GM18505 (cell line): ENCODE data around the gene CREBL2.
A peak's percentile ranks its signal among the peaks of the same experiment; 100 is the strongest.
"Not testable (repeated sequence)": the region's sequence is repeated elsewhere in the genome, so short reads cannot be mapped to it uniquely, and the experiment has no call there.

Experiments used
- ATAC-seq: cut with Tn5 transposase; IDR thresholded peaks from one replicate; pipeline ENCODE4 v1.9.1; 2021; ENCODE audit not compliant: unreplicated experiment
- POLR2A ChIP-seq: IDR thresholded peaks from 4 replicates; pipeline ENCODE4 v1.6.1; 2011; ENCODE audit warnings: borderline replicate concordance; ENCODE audit not compliant: insufficient read depth, insufficient read length; ENCODE audit errors: extremely low read depth

Gene CREBL2, protein sequence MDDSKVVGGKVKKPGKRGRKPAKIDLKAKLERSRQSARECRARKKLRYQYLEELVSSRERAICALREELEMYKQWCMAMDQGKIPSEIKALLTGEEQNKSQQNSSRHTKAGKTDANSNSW

DNA sequence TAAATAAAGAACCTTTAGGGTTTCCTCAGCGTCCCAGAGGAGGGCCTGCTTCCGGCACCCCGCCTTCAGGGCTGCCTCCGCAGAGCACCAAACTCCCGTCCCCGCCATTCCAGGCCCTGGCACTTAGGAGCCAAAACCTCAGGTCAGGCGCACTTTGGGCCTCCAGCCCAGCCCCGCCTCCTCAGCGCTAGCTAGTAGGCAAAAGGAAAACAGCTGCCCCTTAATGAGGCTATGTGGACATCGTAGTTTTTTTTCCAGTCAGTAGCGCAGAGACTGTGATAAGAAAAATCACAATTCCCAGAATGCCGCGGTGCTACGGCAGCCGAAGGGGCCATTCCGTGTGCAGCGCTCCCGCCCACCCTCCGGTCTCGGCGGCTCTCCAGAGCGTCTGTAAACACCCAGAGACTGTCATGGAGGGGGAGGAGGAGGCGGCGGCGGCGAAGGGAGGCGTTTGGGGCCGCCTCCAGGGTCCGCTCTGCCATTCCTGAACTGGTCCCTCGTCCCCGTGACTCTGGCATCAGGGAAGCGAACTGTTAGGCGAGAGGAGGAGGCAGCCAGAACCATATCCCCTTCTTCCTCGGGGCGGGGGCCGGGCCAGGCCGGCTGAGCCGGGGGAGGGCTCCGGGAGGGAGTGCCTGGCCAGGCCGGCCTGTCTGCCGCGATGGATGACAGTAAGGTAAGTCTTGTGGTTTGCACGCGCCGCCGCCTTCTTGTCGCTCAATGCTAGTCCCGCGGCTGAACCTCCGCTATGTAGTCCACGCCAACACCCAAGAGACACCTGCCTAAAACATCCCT lies at the start of gene CREBL2:
TSS of gene CREBL2 (plus strand) at position 365 of the 795 bp plus-strand sequence. CDS start at position 662, 297 bp downstream.
- TF ChIP-seq POLR2A = peak; percentile 74
- ATAC-seq = peak; percentile 68

DNA sequence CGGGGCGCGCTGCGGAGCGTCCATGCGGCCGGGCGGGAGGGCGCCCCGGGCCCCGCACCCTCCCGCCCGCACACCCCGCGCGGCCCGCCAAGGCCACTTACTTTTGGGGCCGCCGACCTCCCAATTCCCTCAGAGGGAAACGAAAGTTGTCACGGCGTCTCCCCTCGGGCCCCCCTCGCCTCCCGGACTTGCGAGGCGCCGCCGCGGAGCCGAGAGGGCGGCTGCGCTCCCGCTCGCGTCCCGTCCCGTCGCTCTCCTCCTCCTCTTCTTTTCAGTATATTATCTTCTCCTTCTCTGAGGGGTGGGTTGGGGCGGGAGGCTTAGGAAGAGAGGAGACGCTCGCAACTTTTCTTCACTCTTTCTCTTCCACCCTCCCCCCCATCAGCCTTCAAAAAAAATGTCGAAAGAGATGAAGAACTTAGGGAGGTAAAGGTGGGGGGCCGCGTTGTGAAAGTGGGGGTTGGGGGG lies 49.6 kb upstream of the CREBL2 start:
- no peak for ATAC-seq
- TF ChIP-seq POLR2A = no peak

DNA sequence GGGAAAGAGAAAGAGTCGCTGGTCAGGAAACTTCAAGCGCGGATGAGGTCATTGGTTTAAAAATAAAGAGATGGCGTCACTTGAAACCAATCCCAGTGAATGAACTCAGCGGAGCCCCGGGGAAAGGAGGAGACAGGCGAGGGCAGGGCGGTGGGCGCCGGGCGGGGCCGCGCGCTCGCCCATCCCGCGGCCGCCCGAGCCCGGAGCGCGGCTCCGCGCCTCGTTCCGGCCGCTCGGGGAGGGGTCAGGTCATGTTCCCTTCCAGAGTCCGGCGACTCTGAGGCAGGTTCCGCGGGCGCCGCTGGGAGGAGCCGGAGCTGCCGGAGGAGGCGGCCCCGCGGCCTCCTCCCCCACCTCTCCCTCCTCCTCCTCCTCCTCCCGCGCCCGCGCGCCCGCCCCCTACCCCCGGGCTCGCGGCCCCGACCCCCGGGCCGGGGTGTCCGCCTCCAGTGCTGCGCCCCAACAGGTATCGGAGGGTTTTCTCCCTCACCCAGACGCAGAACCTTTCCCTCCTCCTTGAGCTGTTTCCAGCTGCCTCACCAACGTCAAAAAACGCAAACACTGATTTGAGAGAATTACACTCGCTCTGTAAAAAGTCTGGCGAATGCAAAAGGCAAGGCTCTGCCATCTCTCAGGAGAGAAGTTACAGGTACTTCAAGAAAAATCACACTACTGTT lies 49.0 kb upstream of the CREBL2 start, which contains the start of gene DUSP16:
TSS of gene DUSP16 (minus strand) at position 279 of the 677 bp plus-strand sequence. CDS start 41,765 bp downstream, outside the sequence.
- peak; percentile 81 for TF ChIP-seq POLR2A
- peak; percentile 76 for ATAC-seq

DNA sequence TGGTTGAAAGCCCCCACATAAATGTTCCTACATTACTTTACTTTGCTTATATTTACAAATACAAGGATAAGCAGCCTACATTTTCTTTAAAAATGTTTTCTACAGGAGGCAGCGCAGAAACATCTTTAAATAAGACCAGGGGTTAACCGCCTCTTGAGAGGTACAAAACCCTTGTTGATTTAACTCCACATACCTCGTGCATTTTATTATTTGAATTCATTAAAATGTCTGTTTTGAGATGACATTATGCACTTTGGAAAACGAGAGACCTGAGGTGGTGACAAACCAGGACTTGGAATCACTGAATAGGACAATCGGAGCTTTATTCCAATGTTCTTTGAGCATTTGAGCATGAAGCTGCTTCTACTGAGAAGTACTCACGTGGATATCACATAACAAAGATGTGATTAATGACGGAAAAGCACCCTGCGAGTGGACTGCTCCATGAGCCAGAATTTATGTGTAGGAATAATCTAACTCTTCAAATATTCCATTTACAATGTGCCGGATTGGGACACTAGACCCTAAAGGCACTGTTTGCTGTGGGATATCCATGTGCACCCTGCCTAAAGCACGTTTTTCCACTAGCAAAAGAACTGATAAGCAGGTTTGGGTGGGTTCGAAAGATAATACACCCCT lies 48.3 kb upstream of the CREBL2 start:
- no peak for TF ChIP-seq POLR2A
- no peak for ATAC-seq

DNA sequence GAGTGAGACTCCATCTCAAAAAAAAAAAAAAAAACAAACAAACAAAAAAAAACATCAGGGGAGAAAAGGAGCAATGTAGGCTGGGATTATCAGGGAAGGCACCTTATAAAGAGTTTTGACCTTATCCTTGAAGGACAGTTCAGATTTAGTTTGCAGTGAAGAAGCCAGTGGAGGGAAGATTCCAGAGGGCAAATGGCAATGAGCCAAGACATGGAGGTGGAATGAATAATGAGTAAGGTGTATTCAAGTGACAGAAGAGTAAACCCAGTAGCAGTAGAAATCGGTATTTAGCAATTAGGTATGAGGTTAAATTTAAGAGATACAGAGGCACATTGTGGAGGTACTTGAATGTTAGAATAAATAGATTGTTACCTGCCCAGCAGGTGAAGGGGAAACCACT lies 46.8 kb upstream of the CREBL2 start:
- no peak for TF ChIP-seq POLR2A
- no peak for ATAC-seq

DNA sequence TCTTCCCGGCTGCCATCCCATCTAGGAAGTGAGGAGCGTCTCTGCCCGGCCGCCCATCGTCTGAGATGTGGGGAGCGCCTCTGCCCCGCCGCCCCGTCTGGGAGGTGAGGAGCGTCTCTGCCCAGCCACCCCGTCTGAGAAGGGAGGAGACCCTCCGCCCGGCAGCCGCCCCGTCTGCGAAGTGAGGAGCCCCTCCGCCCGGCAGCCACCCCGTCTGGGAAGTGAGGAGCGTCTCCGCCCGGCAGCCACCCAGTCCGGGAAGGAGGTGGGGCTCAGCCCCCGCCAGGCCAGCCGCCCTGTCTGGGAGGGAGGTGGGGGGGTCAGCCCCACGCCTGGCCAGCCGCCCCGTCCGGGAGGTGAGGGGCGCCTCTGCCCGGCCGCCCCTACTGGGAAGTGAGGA lies 45.7 kb upstream of the CREBL2 start:
- ATAC-seq = not testable (repeated sequence)

DNA sequence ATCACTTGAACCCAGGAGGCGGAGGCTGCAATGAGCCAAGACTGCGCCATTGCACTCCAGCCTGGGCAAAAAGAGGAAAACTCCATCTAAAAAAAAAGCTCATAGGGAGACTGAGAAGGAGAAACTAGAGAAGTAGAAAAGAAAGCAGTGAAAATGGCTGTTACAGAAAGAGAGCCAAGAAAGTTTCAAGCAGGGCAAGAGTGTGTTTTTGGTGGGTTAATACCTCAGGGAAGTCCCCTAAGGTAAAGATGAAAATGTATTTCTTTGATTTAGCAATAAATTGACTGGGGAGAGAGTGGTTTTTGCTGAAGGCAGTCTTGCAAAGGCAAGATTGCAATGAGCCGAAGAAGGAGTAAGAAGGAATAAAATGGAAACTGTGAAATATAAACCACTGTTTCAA lies 39.0 kb upstream of the CREBL2 start:
- no peak for TF ChIP-seq POLR2A
- ATAC-seq = no peak

DNA sequence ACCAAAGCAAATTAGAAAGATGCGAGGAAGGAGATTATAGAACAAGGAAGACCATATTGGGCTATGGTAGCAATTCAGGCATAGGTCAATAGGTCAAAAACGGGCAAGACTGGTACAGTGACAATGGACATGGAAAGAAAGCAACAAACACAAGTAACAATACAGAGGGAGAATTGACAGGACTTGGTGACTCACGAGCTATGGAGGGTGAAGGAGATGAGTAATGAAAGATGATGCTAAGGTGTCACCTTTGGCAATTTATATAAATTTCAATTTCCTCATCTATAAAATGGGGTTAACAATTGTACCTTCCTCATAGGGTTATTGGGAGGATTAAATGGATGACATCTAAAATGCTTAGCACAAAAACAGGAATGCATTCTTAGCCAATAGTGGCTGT lies 33.9 kb upstream of the CREBL2 start:
- TF ChIP-seq POLR2A = no peak
- no peak for ATAC-seq

DNA sequence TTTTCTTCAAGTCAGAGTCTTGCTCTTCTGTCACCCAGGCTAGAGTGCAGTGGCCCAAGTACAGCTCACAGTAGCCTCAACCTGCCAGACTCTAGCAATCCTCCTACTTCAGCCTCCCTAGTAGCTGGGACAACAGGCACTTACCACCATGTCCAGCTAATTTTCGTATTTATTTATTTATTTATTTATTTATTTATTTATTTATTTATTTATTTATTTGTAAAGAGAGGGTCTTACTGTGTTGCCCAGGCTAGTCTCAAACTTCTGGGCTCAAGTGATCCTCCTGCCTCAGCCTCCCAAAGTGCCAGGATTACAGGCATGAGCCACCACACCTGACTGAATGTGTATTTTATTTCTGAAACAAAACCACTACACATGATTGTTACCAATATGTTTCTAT lies 31.0 kb upstream of the CREBL2 start:
- ATAC-seq = not testable (repeated sequence)

DNA sequence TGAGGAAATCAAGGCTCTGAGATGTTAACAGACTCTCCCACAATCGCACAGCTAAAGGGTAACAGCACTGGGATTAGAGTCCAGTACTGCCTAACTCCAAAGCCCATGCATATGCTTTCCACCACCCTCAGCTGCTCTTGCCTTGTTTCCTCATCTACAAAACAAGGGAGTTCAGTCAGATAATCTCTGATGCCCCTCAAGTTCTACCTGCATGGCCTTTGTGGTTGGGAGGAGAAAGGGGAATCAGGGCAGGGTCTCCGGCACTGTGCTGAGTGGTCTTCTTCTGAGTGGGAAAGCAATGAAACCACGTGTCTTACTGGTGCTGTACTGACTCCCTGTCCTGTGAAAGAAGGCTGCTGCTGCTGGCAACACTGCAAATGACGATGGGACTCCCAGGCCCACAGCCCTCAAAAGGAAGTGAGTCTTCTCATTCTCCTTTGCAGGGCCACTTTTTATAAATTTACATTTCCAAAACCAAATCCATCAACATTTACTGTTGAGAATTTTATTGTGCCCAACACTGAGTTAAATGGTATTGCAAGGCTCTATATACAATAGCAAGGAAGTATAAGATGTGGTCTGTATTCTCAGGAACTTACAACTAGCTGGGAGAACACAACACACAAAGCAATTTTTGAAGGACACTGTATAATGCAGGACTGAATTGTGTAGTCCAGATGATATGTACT lies 29.3 kb upstream of the CREBL2 start:
- TF ChIP-seq POLR2A = peak; percentile 25

DNA sequence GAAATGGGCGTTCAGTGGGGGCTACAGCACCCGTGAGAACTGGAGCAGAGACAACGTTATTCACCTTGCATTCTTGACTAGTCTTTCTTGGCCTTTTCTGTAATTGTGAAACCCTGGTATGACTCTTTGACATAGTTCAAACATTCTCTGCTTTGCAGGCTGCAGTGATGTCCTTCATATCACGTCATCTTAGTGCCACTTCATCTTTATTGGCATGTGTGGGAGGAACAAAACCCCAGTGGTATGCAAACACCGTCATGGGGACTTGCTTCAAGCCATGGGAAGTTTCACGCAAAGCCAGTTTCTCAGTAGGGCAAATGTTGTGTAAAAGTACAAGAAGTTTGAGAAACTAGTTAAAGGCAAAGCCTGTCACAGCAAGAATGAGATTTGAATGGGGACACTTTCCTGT lies 28.8 kb upstream of the CREBL2 start:
- peak; percentile 84 for ATAC-seq
- TF ChIP-seq POLR2A = no peak

More for the DNA sequence above, 29.3 kb upstream of the CREBL2 start:
- ATAC-seq = peak; percentile 36

DNA sequence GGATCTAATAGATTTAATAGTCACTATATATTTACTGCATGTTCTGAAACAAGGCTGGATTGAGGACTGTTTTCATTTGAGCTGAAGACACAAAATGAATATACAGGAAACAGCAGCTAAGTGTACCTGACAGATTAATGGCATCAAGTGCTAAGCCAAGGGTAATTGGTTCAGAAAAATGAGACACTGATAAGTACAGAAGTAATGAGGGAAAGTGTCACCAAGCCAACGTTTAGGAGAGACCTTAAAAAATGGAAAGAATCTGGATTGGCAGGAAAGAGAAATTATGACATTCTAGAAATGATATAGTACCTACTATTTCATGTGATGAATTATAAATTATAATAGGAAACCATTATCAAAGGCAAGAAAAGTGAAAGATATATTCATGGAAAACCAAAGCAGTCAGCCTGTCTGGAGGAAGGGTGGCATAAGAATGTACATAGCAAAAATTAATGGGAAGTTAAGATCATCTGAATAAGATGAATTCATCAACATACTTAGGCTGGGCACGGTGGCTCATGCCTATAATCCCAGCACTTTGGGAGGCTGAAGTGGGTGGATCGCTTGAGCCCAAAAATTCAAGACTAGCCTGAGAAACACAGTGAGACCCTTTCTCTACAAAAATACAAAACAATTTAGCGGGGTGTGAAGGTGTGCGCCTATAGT lies 28.0 kb upstream of the CREBL2 start:
- no peak for TF ChIP-seq POLR2A
- ATAC-seq = no peak
